Neural cell (in vitro differentiated cells): ENCODE measurements around the gene EPHA5. TPM values are rescaled to one million over a fixed set of nuclear protein-coding genes. Genes with fewer than 3 reads are reported as not detected.

ENCODE experiments used
- H2AFZ ChIP-seq: fragments of 200-600, 300-800 bp; sonication (generic), shearing (Covaris generic); 2 replicates; pipeline ENCODE4 v1.6.0; 2014; ENCODE audit warnings: low read depth, mild to moderate bottlenecking, antibody characterized with exemption, low read length, moderate library complexity
- H3F3A ChIP-seq: fragments of 200-600 bp; shearing (Covaris generic); 2 replicates; pipeline ENCODE4 v1.6.1; 2016; ENCODE audit warnings: mild to moderate bottlenecking, moderate library complexity, mixed read lengths, antibody characterized with exemption, low read length; ENCODE audit not compliant: insufficient read depth, poor library complexity, severe bottlenecking
- H3K27ac ChIP-seq: fragments of 200-600, 300-800 bp; sonication (generic), shearing (Covaris generic); 2 replicates; pipeline ENCODE4 v1.5.1; 2014; ENCODE audit warnings: mild to moderate bottlenecking, low read length, moderate library complexity
- H3K27me3 ChIP-seq: fragments of 300-800, 200-600 bp; sonication (generic), shearing (Covaris generic); 2 replicates; pipeline ENCODE4 v1.6.0; 2014; ENCODE audit warnings: mild to moderate bottlenecking, low read depth, low read length, moderate library complexity; ENCODE audit not compliant: insufficient read depth
- H3K36me3 ChIP-seq: fragments of 300-800, 200-600 bp; sonication (generic), shearing (Covaris generic); 2 replicates; pipeline ENCODE4 v1.5.1; 2014; ENCODE audit warnings: mild to moderate bottlenecking, antibody characterized with exemption, low read length, moderate library complexity; ENCODE audit not compliant: insufficient read depth
- H3K4me2 ChIP-seq: fragments of 300-800, 200-600 bp; sonication (generic), shearing (Covaris generic); 2 replicates; pipeline ENCODE4 v1.6.0; 2014; ENCODE audit warnings: mild to moderate bottlenecking, low read length
- H3K4me3 ChIP-seq: fragments of 300-800, 200-600 bp; sonication (generic), shearing (Covaris generic); 2 replicates; pipeline ENCODE4 v1.5.1; 2014; ENCODE audit warnings: mild to moderate bottlenecking, low read length, moderate library complexity
- H3K79me2 ChIP-seq: fragments of 200-600 bp; shearing (Covaris generic); replicated peaks from 2 replicates; pipeline ENCODE4 v1.6.0; 2014; ENCODE audit warnings: mild to moderate bottlenecking, low read length, moderate library complexity; ENCODE audit not compliant: insufficient read depth
- H3K9ac ChIP-seq: fragments of 300-800, 200-600 bp; sonication (generic), shearing (Covaris generic); 2 replicates; pipeline ENCODE4 v1.6.1; 2016; ENCODE audit warnings: mild to moderate bottlenecking, low read length, mixed read lengths
- H3K9me2 ChIP-seq: fragments of 200-600 bp; shearing (Covaris generic); 2 replicates; pipeline ENCODE4 v1.6.1; 2016; ENCODE audit warnings: mild to moderate bottlenecking, low read length, mixed read lengths; ENCODE audit not compliant: insufficient read depth
- H3K9me3 ChIP-seq: fragments of 200-600, 300-800 bp; sonication (generic), shearing (Covaris generic); 2 replicates; pipeline ENCODE4 v1.6.1; 2016; ENCODE audit warnings: mild to moderate bottlenecking, mixed run types, low read length, moderate library complexity, mixed read lengths
- H4K20me1 ChIP-seq: fragments of 200-600 bp; shearing (Covaris generic); 2 replicates; pipeline ENCODE4 v1.6.1; 2016; ENCODE audit warnings: mild to moderate bottlenecking, mixed run types; ENCODE audit not compliant: insufficient read depth
- EP300 ChIP-seq: fragments of 450-650 bp; conservative IDR thresholded peaks from 2 replicates; pipeline ENCODE4 v1.6.1; 2014; ENCODE audit warnings: antibody characterized with exemption, mild to moderate bottlenecking, moderate library complexity; ENCODE audit not compliant: poor library complexity, severe bottlenecking
- EZH2 ChIP-seq: fragments of 200-600, 300-800 bp; shearing (Covaris generic), sonication (generic); IDR thresholded peaks from 2 replicates; pipeline ENCODE4 v1.6.1; 2014; ENCODE audit warnings: antibody characterized with exemption, low read length, borderline replicate concordance, mild to moderate bottlenecking; ENCODE audit not compliant: insufficient read depth, poor library complexity, severe bottlenecking
- MXI1 ChIP-seq: fragments of 450-650 bp; conservative IDR thresholded peaks from 2 replicates; pipeline ENCODE4 v1.6.1; 2014; ENCODE audit warnings: antibody characterized with exemption, mild to moderate bottlenecking; ENCODE audit not compliant: poor library complexity, severe bottlenecking
- POLR2AphosphoS5 ChIP-seq: IDR thresholded peaks from 2 replicates; pipeline ENCODE4 v1.6.1; 2012
- RAD21 ChIP-seq: fragments of 450-650 bp; conservative IDR thresholded peaks from 2 replicates; pipeline ENCODE4 v1.6.1; 2014; ENCODE audit warnings: antibody characterized with exemption, mild to moderate bottlenecking, moderate library complexity
- SMC3 ChIP-seq: fragments of 450-650 bp; conservative IDR thresholded peaks from 2 replicates; pipeline ENCODE4 v1.6.1; 2014; ENCODE audit warnings: antibody characterized with exemption, mild to moderate bottlenecking, moderate library complexity; ENCODE audit not compliant: poor library complexity
- TAF1 ChIP-seq: IDR thresholded peaks from 2 replicates; pipeline ENCODE4 v1.6.1; 2012; ENCODE audit warnings: low read depth
- polyA plus RNA-seq: library from polyadenylated mRNA; depleted of rRNA; stranded (reverse); fragments of >200 nt; gene quantifications from 2 replicates; pipeline ENCODE4 v1.2.3, GENCODE V29; 2014
- TF ChIP-seq, protein P1 (sequence below): IDR thresholded peaks from 2 replicates; pipeline ENCODE4 v1.6.1; 2012; ENCODE audit warnings: borderline replicate concordance
- TF ChIP-seq, protein P2 (sequence below): fragments of 450-650 bp; IDR thresholded peaks from 2 replicates; pipeline ENCODE4 v1.5.1; 2014; ENCODE audit warnings: antibody characterized with exemption, mild to moderate bottlenecking, moderate library complexity; ENCODE audit not compliant: poor library complexity, severe bottlenecking

The EPHA5 gene
- polyA plus RNA-seq, 1 donor from 2014 or later = 4.3 TPM

DNA sequence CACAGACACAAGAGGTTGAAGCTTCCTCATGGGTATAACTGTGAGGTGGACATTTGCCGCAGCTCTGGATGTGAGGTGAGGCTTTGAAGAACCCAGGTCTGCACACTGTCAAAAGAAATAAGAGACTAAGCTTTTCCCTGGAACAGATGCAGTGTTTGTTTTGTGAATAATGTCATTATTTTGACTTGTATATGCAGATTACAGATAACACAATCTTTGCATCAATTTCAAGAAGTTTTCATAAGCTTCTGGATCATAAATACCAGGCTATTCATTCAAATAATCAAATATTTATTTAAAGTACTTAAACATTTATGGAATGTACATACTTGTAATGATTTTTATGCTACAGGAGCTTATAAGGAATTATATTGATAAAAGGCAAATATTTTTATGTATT lies 174.8 kb downstream of the EPHA5 start:
- H3K9ac ChIP-seq = no peak overlapping the region
- H3K27me3 ChIP-seq = no peaks in the 10 kb centered on the region
- H2AFZ ChIP-seq = no peak overlapping the region
- no peaks in the 10 kb centered on the region for H3F3A ChIP-seq
- TF ChIP-seq TAF1 (no peak), MXI1 (no peak), RAD21 (no peak), SMC3 (no peak), POLR2AphosphoS5 (no peak), EP300 (no peak)
- TF ChIP-seq, protein P1, sequence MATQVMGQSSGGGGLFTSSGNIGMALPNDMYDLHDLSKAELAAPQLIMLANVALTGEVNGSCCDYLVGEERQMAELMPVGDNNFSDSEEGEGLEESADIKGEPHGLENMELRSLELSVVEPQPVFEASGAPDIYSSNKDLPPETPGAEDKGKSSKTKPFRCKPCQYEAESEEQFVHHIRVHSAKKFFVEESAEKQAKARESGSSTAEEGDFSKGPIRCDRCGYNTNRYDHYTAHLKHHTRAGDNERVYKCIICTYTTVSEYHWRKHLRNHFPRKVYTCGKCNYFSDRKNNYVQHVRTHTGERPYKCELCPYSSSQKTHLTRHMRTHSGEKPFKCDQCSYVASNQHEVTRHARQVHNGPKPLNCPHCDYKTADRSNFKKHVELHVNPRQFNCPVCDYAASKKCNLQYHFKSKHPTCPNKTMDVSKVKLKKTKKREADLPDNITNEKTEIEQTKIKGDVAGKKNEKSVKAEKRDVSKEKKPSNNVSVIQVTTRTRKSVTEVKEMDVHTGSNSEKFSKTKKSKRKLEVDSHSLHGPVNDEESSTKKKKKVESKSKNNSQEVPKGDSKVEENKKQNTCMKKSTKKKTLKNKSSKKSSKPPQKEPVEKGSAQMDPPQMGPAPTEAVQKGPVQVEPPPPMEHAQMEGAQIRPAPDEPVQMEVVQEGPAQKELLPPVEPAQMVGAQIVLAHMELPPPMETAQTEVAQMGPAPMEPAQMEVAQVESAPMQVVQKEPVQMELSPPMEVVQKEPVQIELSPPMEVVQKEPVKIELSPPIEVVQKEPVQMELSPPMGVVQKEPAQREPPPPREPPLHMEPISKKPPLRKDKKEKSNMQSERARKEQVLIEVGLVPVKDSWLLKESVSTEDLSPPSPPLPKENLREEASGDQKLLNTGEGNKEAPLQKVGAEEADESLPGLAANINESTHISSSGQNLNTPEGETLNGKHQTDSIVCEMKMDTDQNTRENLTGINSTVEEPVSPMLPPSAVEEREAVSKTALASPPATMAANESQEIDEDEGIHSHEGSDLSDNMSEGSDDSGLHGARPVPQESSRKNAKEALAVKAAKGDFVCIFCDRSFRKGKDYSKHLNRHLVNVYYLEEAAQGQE = no peak
- H3K79me2 ChIP-seq = no peaks in the 10 kb centered on the region
- no peak overlapping the region for H3K27ac ChIP-seq
- no peaks in the 10 kb centered on the region for H3K9me2 ChIP-seq
- no peaks in the 10 kb centered on the region for H4K20me1 ChIP-seq
- H3K36me3 ChIP-seq = no peaks in the 10 kb centered on the region
- H3K4me2 ChIP-seq = no peak overlapping the region
- H3K9me3 ChIP-seq = no peaks in the 10 kb centered on the region
- no peak overlapping the region for H3K4me3 ChIP-seq

DNA sequence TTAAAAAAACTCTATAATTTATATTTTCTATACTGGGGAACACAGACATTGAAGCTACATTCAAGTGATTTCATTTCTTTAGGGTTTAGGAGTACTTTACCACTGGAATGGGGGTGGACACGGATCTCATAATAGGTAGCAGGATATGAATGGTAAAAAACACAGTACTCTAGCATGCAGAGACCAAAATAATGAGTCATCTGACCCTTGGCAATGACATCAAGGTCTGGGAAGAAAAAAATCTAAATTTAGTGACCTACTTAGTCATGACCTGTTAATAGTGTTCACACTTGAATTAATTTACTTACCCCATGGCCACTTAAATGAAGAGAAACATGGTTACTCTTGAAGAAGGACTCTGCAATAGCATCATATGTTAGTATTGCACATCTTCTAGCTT lies 187.9 kb downstream of the EPHA5 start:
- Histone ChIP-seq H3K9me2 (no peaks in the 10 kb centered on the region), H4K20me1 (no peaks in the 10 kb centered on the region), H3K4me2 (no peak overlapping the region), H3F3A (no peaks in the 10 kb centered on the region), H3K36me3 (no peaks in the 10 kb centered on the region), H3K4me3 (no peak overlapping the region), H3K9ac (no peak overlapping the region), H2AFZ (no peak overlapping the region), H3K27me3 (no peaks in the 10 kb centered on the region), H3K9me3 (no peaks in the 10 kb centered on the region), H3K79me2 (no peaks in the 10 kb centered on the region), H3K27ac (no peak overlapping the region)
- no peak for TF ChIP-seq SMC3
- no peak for TF ChIP-seq EP300
- TF ChIP-seq, protein P1 = no peak
- TF ChIP-seq TAF1 = no peak
- TF ChIP-seq POLR2AphosphoS5 = no peak
- TF ChIP-seq, protein P2, sequence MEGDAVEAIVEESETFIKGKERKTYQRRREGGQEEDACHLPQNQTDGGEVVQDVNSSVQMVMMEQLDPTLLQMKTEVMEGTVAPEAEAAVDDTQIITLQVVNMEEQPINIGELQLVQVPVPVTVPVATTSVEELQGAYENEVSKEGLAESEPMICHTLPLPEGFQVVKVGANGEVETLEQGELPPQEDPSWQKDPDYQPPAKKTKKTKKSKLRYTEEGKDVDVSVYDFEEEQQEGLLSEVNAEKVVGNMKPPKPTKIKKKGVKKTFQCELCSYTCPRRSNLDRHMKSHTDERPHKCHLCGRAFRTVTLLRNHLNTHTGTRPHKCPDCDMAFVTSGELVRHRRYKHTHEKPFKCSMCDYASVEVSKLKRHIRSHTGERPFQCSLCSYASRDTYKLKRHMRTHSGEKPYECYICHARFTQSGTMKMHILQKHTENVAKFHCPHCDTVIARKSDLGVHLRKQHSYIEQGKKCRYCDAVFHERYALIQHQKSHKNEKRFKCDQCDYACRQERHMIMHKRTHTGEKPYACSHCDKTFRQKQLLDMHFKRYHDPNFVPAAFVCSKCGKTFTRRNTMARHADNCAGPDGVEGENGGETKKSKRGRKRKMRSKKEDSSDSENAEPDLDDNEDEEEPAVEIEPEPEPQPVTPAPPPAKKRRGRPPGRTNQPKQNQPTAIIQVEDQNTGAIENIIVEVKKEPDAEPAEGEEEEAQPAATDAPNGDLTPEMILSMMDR = no peak
- TF ChIP-seq RAD21 = no peak
- TF ChIP-seq MXI1 = no peak
- no peak for TF ChIP-seq EZH2
